ENCODE measurements around the gene CRIP2.

CRIP2 gene

DNA sequence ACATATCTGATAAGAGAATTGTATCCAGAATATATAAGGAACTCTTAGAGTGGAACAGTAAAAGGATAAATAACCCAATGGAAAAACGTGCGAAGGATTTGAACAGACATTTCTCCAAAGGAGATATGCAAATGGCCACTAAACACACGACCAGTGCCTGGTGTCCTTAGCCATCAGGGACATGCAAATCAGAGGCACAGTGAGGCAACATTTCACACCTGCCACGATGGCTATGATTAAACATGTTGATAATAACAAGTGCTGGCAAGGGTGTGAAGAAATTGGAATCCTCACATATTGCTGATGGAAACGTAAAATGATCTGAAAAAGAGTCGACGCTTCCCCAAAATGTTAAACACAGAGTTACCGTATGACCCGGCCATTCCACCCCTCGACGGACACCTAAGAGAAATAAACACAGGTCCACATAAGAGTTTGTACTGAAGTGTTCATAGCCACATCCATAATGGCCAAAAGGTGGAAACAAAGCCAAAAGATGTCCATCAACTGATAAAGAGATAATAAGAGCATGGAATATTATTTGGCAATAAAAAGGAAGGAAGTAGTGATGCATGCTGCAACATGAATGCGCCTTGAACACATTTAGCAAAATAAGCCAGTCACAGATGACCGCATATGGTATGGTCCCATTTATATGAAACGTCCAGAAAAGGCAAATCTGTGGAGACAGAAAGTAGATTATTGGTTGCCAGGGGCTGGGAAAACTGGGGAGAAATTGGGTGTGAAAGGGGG, 45.5 kb downstream of the CRIP2 start:
- Histone ChIP-seq H3K36me3 (no peaks in the 10 kb centered on the region), H3K4me1 (peaks cover 0 to 5% (median under 1%) of the 10 kb centered on the region in 10 experiments; a peak in 7 of 20 replicates), H3K4me3 (no peak overlapping the region), H3K9me3 (replicated peaks in 1 of 11) (peaks cover 13 to 22% (median 16%) of the 10 kb centered on the region in 11 experiments; a peak in 21 of 22 replicates), H3K27ac (no peak overlapping the region), H3K4me2 (no peak overlapping the region), H3K9ac (no peak overlapping the region), H3K27me3 (no peaks in the 10 kb centered on the region), H4K20me1 (no peaks in the 10 kb centered on the region)
- TF ChIP-seq Cebpa-rat (IDR thresholded peaks at IDR 0.05), result no peak

DNA sequence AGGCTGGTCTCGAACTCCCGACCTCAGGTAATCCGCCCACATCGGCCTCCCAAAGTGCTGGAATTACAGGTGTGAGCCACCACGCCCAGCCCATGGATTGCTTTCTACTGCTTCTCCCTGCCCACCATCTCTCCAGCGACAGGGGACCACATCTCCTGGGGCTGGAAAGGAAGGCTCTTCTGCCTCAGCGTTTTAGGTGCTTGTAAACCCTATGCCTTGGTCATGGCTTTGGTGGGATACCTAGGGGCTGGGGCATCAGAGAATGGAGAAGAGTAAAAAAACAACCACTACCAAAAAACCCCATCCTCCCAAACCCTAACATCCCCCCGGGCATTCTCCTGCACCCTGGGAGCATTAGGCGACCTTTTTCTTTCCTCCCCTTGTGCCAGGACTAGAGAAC, 50.7 kb downstream of the CRIP2 start:
- Histone ChIP-seq H4K20me1 (peaks cover 0 to 8% (median 0%) of the 10 kb centered on the region in 11 experiments; a peak in 4 of 22 replicates), H3K27ac (no peak overlapping the region), H3K4me3 (no peak overlapping the region), H3K36me3 (no peaks in the 10 kb centered on the region), H3K9me3 (replicated peaks in 1 of 11) (no peaks in the 10 kb centered on the region), H3K4me2 (peak overlapping the region in 7 of 11 experiments; percentile 73 to 100 (median 98); a peak in 13 of 22 replicates), H3K4me1 (peaks cover 25 to 47% (median 38%) of the 10 kb centered on the region in 10 experiments), H3K27me3 (peaks cover 0 to 19% (median 0%) of the 10 kb centered on the region in 11 experiments; a peak in 7 of 22 replicates), H3K9ac (no peak overlapping the region)
- no peak for TF ChIP-seq Cebpa-rat (IDR thresholded peaks at IDR 0.05)

DNA sequence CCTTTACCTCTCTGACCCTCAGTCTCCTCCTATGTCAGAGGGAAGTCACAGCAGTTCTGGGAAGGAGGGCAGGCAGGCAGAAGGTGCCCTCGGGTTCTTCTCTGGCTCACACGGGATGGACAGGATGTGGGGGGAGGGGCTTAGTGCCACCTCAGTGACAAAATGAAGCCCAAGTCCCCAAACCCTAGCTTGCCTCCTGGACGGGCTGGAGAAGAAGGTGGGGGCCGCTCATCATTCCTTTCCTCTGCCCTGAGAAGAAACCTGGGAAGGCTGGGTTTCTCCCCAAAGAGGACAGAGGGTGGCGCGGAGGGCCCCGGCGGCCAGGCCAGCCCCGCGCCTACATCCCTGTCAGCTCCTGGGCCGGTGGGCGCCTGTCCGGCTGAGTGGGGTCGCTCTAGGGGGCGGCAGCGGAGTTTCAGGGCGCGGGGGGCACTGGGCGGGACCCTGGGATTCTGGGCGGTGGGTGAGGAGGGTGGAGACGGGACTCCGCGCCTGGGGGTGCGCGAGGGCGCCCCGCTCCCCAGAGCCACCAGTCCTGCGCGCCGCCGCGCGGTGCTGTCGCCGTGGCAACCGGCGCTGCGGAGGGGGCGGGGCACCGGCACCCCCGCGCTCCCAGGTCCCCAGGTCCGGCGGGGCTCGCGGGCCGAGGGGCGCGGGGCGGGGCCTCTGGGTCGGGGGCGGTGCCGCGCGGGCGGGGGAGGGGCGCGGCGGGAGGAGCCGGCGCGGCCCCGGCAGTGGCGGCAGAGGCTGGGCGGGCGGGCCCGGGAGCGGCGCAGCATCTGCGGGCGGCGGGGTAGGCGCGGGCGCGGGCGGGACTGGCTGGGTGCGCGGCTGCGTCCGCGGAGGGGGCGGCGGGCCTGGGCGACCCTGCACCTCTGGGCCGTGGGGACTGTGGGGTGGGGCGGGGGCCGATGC, 51.5 kb downstream of the CRIP2 start, which contains the start of gene TMEM121:
TSS of gene TMEM121 (plus strand) at position 723 of the 915 bp plus-strand sequence. CDS start 2,252 bp downstream, outside the sequence.
- Histone ChIP-seq H3K4me2 (peak within 1 kb of the TSS; percentile 95 to 100 (median 99)), H3K27ac (peak within 1 kb of the TSS in 10 of 11 experiments; percentile 9 to 89 (median 75); a peak in 17 of 22 replicates), H3K4me1 (peaks cover 33 to 55% (median 46%) of the 10 kb centered on the region in 10 experiments), H4K20me1 (peaks cover 0 to 15% (median 0%) of the 10 kb centered on the region in 11 experiments; a peak in 6 of 22 replicates), H3K9ac (peak within 1 kb of the TSS; percentile 77 to 88 (median 85)), H3K27me3 (peaks cover 0 to 19% (median 0%) of the 10 kb centered on the region in 11 experiments; a peak in 7 of 22 replicates), H3K36me3 (no peaks in the 10 kb centered on the region), H3K4me3 (peak within 1 kb of the TSS; percentile 60 to 84 (median 72)), H3K9me3 (replicated peaks in 1 of 11) (no peaks in the 10 kb centered on the region)
- TF ChIP-seq Cebpa-rat (IDR thresholded peaks at IDR 0.05), result no peak

DNA sequence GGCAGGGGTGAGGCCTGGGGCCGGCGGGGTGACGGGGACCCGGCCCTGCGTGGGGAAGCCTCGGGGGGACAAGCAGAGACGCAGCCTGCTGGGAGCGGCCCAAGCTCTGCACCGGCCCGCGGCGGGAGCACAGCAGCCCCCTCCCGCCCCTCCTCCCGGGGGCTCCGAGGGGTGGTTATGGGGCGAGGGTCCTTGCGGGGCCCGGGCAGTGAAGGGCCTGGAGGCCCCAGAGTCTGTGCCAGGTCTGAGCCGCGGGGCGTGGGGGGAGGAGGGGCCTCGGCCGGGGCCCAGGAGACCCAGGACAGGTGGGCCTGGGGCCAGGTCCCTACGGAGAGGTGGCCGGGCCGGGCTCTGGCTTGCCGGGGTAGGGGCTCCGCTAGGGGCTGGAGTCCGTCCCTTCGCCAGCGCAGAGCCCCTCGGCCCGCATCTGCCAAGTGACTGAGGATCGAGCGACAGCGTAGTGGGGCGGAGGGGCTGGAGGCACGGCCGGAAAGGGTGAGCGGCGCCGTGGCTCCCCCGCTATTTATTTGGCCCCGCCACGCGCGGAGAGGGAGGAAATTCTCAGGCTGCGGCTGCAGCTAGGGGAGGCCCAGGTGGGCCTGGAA, 52.3 kb downstream of the CRIP2 start:
- peak overlapping the region; percentile 60 to 84 (median 72) for H3K4me3 ChIP-seq
- peak overlapping the region; percentile 95 to 100 (median 99) for H3K4me2 ChIP-seq
- H3K27me3 ChIP-seq, result peaks cover 0 to 19% (median 0%) of the 10 kb centered on the region in 11 experiments; a peak in 7 of 22 replicates

DNA sequence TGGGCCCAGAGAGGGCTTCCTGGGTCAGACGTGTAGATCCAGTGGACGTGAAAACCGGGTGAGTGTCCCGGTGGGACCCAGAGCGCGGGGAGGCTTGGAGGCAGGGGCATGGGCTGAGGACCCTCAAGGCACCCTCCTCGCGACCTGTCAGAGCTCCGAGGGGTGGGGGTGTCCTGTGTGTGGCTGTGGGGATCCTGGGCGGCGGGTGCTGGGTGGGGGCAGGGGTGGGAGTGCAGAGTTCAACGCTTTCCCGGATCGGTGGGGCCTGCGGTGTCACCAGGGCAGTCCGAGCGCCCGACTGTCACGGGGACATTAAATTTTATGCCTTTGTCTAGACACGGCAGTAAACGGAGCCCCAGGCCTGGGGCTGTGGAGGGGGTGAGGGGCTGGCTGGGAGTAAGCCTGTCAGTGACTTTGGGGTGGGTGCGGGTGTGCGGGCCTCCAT, 52.8 kb downstream of the CRIP2 start:
- Histone ChIP-seq H3K9ac (peak overlapping the region; percentile 77 to 88 (median 85)), H3K4me1 (peaks cover 46 to 68% (median 59%) of the 10 kb centered on the region in 10 experiments), H3K27me3 (peaks cover 0 to 19% (median 0%) of the 10 kb centered on the region in 11 experiments; a peak in 7 of 22 replicates), H3K4me3 (peak overlapping the region; percentile 60 to 84 (median 72)), H3K36me3 (no peaks in the 10 kb centered on the region), H3K4me2 (peak overlapping the region; percentile 95 to 100 (median 99)), H4K20me1 (peaks cover 0 to 28% (median 7%) of the 10 kb centered on the region in 11 experiments; a peak in 10 of 22 replicates), H3K9me3 (replicated peaks in 1 of 11) (no peaks in the 10 kb centered on the region), H3K27ac (peak overlapping the region in 9 of 11 experiments; percentile 74 to 89 (median 86); a peak in 16 of 22 replicates)
- no peak for TF ChIP-seq Cebpa-rat (IDR thresholded peaks at IDR 0.05)

More for the DNA sequence above, 52.3 kb downstream of the CRIP2 start:
- peak overlapping the region in 10 of 11 experiments; percentile 9 to 89 (median 75); a peak in 17 of 22 replicates for H3K27ac ChIP-seq
- no peak for TF ChIP-seq Cebpa-rat (IDR thresholded peaks at IDR 0.05)
- peaks cover 0 to 23% (median 6%) of the 10 kb centered on the region in 11 experiments; a peak in 10 of 22 replicates for H4K20me1 ChIP-seq
- H3K4me1 ChIP-seq, result peaks cover 40 to 63% (median 54%) of the 10 kb centered on the region in 10 experiments
- no peaks in the 10 kb centered on the region for H3K36me3 ChIP-seq
- no peaks in the 10 kb centered on the region for H3K9me3 ChIP-seq (replicated peaks in 1 of 11)
- peak overlapping the region; percentile 77 to 88 (median 85) for H3K9ac ChIP-seq

DNA sequence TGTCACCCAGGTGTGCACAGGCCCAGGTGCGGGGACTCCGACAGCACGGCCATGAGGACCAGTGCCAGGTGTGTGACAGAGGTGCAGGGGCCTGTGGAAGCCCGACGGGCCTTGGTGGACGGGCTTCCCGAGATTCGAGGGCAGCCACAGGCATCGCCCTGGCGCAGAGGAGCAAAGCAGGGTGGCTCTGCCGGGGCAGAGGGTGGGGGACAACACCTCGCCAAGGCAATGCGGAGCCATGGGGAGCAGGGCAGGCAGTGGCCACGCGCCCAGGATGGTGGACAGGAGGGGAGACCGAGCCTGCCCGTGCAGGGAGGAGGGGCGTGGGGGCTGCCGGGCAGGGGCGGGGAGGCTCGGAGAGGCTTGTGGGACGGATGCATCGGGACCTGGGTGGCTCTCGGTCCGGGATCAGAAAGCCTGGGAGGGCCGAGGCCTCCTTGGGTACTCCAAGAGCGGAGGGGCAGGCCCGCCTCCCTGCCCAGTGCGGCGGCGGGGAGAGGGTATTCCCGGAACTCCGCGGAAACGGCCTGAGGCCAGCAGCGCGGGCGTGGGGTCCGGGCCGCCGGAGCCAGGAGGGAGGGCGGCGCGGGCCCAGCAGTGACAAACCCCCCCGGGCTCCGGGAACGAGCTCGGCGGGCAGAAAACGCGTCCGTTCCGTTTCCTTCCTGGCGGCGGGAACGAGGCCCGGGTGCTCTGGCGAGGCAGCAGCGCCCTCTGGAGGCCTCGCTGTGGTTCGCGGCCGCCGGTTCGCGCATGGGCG, 53.4 kb downstream of the CRIP2 start:
- peaks cover 0 to 32% (median 7%) of the 10 kb centered on the region in 11 experiments; a peak in 11 of 22 replicates for H4K20me1 ChIP-seq
- TF ChIP-seq Cebpa-rat (IDR thresholded peaks at IDR 0.05), result no peak
- peak overlapping the region; percentile 95 to 100 (median 99) for H3K4me2 ChIP-seq
- peak overlapping the region; percentile 60 to 84 (median 72) for H3K4me3 ChIP-seq
- peaks cover 51 to 74% (median 65%) of the 10 kb centered on the region in 10 experiments for H3K4me1 ChIP-seq
- peak overlapping the region; percentile 56 to 89 (median 85); a peak in 21 of 22 replicates for H3K27ac ChIP-seq
- H3K27me3 ChIP-seq, result peaks cover 0 to 19% (median 0%) of the 10 kb centered on the region in 11 experiments; a peak in 7 of 22 replicates
- peak overlapping the region; percentile 77 to 88 (median 85) for H3K9ac ChIP-seq
- no peaks in the 10 kb centered on the region for H3K9me3 ChIP-seq (replicated peaks in 1 of 11)
- no peaks in the 10 kb centered on the region for H3K36me3 ChIP-seq

DNA sequence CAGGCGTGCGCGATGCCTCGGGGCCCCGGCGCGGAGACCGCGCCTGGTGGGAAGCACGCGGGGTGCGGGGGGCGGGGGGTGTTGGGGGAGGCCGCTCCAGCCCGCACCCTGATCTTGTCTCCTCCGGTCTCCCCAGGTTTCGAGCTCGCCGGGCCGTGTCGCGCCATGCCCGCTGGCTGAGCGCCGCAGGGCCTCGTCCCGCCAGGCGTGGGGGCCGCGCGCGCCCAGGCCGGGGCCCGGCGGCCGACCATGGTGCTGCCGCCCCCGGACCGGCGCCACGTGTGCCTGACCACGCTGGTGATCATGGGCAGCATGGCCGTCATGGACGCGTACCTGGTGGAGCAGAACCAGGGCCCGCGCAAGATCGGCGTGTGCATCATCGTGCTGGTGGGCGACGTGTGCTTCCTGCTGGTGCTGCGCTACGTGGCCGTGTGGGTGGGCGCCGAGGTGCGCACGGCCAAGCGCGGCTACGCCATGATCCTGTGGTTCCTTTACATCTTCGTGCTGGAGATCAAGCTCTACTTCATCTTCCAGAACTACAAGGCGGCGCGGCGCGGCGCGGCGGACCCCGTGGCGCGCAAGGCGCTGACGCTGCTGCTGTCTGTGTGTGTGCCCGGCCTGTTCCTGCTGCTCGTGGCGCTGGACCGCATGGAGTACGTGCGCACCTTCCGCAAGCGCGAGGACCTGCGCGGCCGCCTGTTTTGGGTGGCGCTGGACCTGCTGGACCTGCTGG, 54.1 kb downstream of the CRIP2 start:
- H3K4me2 ChIP-seq, result peak overlapping the region; percentile 95 to 100 (median 99)
- H3K27ac ChIP-seq, result peak overlapping the region; percentile 28 to 89 (median 85); a peak in 21 of 22 replicates
- H3K4me1 ChIP-seq, result peaks cover 54 to 81% (median 72%) of the 10 kb centered on the region in 10 experiments
- H3K36me3 ChIP-seq, result no peaks in the 10 kb centered on the region
- H3K9me3 ChIP-seq (replicated peaks in 1 of 11), result no peaks in the 10 kb centered on the region
- H4K20me1 ChIP-seq, result peaks cover 0 to 36% (median 7%) of the 10 kb centered on the region in 11 experiments; a peak in 11 of 22 replicates
- TF ChIP-seq Cebpa-rat (IDR thresholded peaks at IDR 0.05), result no peak
- peaks cover 0 to 24% (median 0%) of the 10 kb centered on the region in 11 experiments; a peak in 7 of 22 replicates for H3K27me3 ChIP-seq
- peak overlapping the region; percentile 77 to 88 (median 85) for H3K9ac ChIP-seq
- H3K4me3 ChIP-seq, result peak overlapping the region; percentile 60 to 84 (median 72)
